ENCODE measurements around the gene OR4Q3. TPM values are rescaled to one million over a fixed set of nuclear protein-coding genes. Genes with fewer than 3 reads are reported as not detected.
"Not testable (repeated sequence)": the region's sequence is repeated elsewhere in the genome, so short reads cannot be mapped to it uniquely, and the experiment has no call there.

Gene OR4Q3
- total RNA-seq, 4 donors from 2014 or later = not detected

DNA sequence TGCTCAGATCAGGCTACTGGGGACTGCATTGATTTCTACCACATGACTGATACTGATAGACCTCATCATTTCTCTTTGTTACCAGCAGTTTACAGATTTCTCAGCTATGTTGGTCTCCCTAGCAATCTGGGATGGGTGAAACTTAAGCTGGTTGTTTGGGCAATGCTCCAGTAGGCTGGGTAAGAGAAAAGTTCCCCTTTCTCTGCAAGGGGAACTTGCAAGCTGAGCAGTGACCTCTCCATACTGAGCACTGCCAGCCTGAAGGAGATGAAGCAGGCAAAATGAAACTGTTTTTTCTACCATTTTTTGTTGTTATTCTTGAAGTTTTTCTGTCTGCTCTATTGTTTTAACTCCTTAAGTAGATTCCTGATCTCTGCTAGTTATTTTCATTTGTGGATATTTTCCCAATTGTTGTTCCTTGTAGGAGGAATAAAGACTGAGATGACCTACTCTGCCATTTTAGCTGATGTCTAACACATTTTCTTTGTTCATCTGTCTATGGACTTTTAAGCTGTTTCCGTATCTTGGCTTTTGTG lies 28.6 kb downstream of the OR4Q3 start:
- peaks cover 0 to 8% (median 3%) of the 10 kb centered on the region in 4 donors for H3K9me3 ChIP-seq
- no peak overlapping the region for H3K27ac ChIP-seq (replicated peaks in 1 of 4)
- 96% methylated on average over 1 of the region's 1 CpG for WGBS
- no peaks in the 10 kb centered on the region for H3K27me3 ChIP-seq
- TF ChIP-seq CTCF (IDR thresholded peaks at IDR 0.05) (no peak), POLR2A (IDR thresholded peaks at IDR 0.05; ENCODE audit: low read depth) (no peak), EP300 (IDR thresholded peaks at IDR 0.05) (no peak), POLR2AphosphoS5 (IDR thresholded peaks at IDR 0.05) (no peak)
- intact Hi-C loops (cut with DNase I) = no loop called here
- no peak for DNase-seq (ENCODE audit: extremely low spot score)
- no peak overlapping the region for H3K4me3 ChIP-seq
- no peaks in the 10 kb centered on the region for H3K4me1 ChIP-seq
- no peaks in the 10 kb centered on the region for H3K36me3 ChIP-seq

DNA sequence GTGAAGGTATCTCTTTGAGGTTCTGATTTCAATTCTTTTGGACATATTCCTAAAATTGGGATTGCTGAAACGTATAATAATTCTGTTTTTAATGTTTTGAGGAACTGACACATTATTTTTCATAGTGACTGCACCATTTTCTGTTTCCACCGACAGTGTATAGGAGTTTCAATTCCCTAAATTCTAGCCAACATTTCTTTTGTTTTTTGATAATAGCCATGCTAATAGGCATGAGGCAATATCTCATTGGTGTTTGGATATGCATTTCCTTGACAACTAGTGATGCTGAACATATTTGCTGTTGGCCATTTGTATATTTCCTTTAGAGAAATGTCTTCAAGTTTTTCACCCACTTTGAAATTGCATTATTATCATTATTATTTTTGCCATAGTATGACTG lies 29.1 kb downstream of the OR4Q3 start:
- not testable (repeated sequence) for H3K27me3 ChIP-seq
- WGBS = 47% methylated on average over 2 of the region's 2 CpGs

DNA sequence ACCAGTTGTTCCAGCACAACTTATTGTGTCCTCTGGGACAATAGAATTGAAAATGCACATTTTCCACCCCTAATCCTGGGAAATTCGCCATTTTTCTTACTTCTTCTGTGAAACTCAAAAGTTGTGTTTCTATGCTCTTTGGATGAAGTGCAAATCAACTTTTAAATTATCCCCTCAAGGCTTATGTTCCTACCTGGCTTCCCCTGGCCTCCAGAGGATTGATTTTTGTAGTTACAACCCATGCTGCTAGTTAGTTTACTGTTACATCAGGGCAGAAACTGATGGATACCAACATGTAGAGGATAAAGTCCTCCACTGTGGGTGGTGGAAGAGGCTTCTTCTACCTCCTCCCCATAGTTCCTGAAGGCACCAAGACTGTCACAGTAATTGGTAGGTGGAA lies 29.8 kb downstream of the OR4Q3 start, which contains the start of gene OR4M1:
Gene OR4M1 (plus strand): TSS at position 301 of the 400 bp plus-strand sequence. CDS start 6,819 bp downstream, outside the sequence.
- H3K27ac ChIP-seq (replicated peaks in 1 of 4); DNase-seq (ENCODE audit: extremely low spot score); H3K36me3 ChIP-seq; H3K4me1 ChIP-seq; intact Hi-C loops (cut with DNase I); H3K9me3 ChIP-seq; H3K4me3 ChIP-seq; H3K27me3 ChIP-seq: not testable (repeated sequence)
- 11% methylated on average over 1 of the region's 1 CpG for WGBS

More for the DNA sequence above, 29.1 kb downstream of the OR4Q3 start:
- H3K36me3 ChIP-seq; H3K9me3 ChIP-seq; H3K4me3 ChIP-seq; DNase-seq (ENCODE audit: extremely low spot score); H3K27ac ChIP-seq (replicated peaks in 1 of 4); H3K4me1 ChIP-seq; intact Hi-C loops (cut with DNase I): not testable (repeated sequence)

DNA sequence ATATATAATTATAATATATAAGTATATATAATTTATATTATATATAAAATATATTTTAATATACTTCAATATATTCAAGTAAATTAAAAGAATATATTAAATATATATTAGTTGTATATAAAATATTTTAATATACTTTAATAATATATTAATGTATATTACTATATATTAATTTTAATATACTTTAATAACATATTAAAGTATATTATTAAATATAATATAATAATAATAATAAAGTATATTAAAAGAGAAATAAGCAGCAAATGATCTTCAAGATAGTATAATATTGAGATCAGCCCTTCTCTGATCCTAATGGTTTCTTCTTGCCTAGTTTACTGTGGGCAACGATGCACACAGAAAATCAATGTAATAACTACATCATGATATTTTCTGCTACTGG lies 32.2 kb downstream of the OR4Q3 start:
- H3K36me3 ChIP-seq = no peaks in the 10 kb centered on the region
- no peak overlapping the region for H3K27ac ChIP-seq (replicated peaks in 1 of 4)
- WGBS = 73% methylated on average over 1 of the region's 1 CpG
- H3K27me3 ChIP-seq = no peaks in the 10 kb centered on the region
- no peak for TF ChIP-seq CTCF (IDR thresholded peaks at IDR 0.05)
- TF ChIP-seq POLR2A (IDR thresholded peaks at IDR 0.05; ENCODE audit: low read depth) = no peak
- no peak for TF ChIP-seq POLR2AphosphoS5 (IDR thresholded peaks at IDR 0.05)
- TF ChIP-seq EP300 (IDR thresholded peaks at IDR 0.05) = no peak
- no peaks in the 10 kb centered on the region for H3K4me1 ChIP-seq
- intact Hi-C loops (cut with DNase I) = no loop called here
- peaks cover 0 to 8% (median 3%) of the 10 kb centered on the region in 4 donors for H3K9me3 ChIP-seq
- no peak overlapping the region for H3K4me3 ChIP-seq
- no peak for DNase-seq (ENCODE audit: extremely low spot score)

GRCh38 chr14:19785848-19786247 lies 42.5 kb downstream of the OR4Q3 start:
- H3K27me3 ChIP-seq; DNase-seq (ENCODE audit: extremely low spot score): not testable (repeated sequence)

DNA sequence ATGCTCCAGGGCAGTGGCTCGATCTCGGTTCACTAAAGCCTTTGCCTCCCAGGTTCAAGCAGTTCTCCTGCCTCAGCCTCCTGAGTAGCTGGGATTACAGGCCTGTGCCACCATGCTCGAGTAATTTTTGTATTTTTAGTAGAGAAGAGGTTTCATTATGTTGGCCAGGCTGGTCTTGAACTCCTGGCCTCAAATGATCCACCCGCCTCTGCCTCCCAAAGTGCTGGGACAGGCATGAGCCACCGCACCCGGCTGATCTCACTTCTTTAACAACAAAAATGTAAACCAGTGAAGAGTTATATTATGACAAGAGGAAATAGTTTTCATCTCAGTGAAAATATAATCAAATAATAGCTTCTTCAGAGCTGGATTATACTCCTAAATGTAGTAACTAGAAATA lies 43.9 kb downstream of the OR4Q3 start:
- H3K27ac ChIP-seq (replicated peaks in 1 of 4); H3K4me3 ChIP-seq; H3K36me3 ChIP-seq; H3K27me3 ChIP-seq; H3K4me1 ChIP-seq; H3K9me3 ChIP-seq; intact Hi-C loops (cut with DNase I); DNase-seq (ENCODE audit: extremely low spot score): not testable (repeated sequence)
- 70% methylated on average over 6 of the region's 6 CpGs for WGBS

More at GRCh38 chr14:19785848-19786247, 42.5 kb downstream of the OR4Q3 start:
- H3K36me3 ChIP-seq; H3K9me3 ChIP-seq; intact Hi-C loops (cut with DNase I); H3K4me3 ChIP-seq; H3K27ac ChIP-seq (replicated peaks in 1 of 4); H3K4me1 ChIP-seq: not testable (repeated sequence)
- WGBS = 82% methylated on average over 16 of the region's 16 CpGs

GRCh38 chr14:19788150-19788549 lies 44.8 kb downstream of the OR4Q3 start:
- intact Hi-C loops (cut with DNase I); DNase-seq (ENCODE audit: extremely low spot score): not testable (repeated sequence)
- WGBS = 70% methylated on average over 7 of the region's 7 CpGs

GRCh38 chr14:19796520-19797108 lies 53.2 kb downstream of the OR4Q3 start:
- H3K4me3 ChIP-seq; H3K9me3 ChIP-seq; H3K4me1 ChIP-seq; intact Hi-C loops (cut with DNase I); H3K36me3 ChIP-seq; DNase-seq (ENCODE audit: extremely low spot score); H3K27ac ChIP-seq (replicated peaks in 1 of 4): not testable (repeated sequence)
- WGBS = 69% methylated on average over 10 of the region's 10 CpGs
- peaks cover 0 to 16% (median 0%) of the 10 kb centered on the region in 4 donors for H3K27me3 ChIP-seq

More at GRCh38 chr14:19788150-19788549, 44.8 kb downstream of the OR4Q3 start:
- H3K4me1 ChIP-seq; H3K9me3 ChIP-seq; H3K4me3 ChIP-seq; H3K27me3 ChIP-seq; H3K27ac ChIP-seq (replicated peaks in 1 of 4); H3K36me3 ChIP-seq: not testable (repeated sequence)

Measured in esophagus muscularis mucosa (tissue), 4 donors.